LNCAP (cell line): ENCODE results near the gene SMPD1.

Source experiments
- CTCF ChIP-seq: fragments of 450-650 bp; IDR thresholded peaks from 2 replicates; pipeline ENCODE4 v1.5.1; 2017; ENCODE audit warnings: mild to moderate bottlenecking

SMPD1 gene

GRCh38 chr11:6411594-6412031, 21.3 kb downstream of the SMPD1 start:
- TF ChIP-seq CTCF: no peak

GRCh38 chr11:6413791-6414201, 23.5 kb downstream of the SMPD1 start:
- no peak for TF ChIP-seq CTCF

GRCh38 chr11:6414874-6415328, 24.6 kb downstream of the SMPD1 start:
- no peak for TF ChIP-seq CTCF

- TF ChIP-seq CTCF: no peak
Observed at GRCh38 chr11:6415797-6416196, 25.5 kb downstream of the SMPD1 start.

GRCh38 chr11:6417907-6418556, 27.8 kb downstream of the SMPD1 start:
- TF ChIP-seq CTCF: no peak

GRCh38 chr11:6418557-6419008, 28.3 kb downstream of the SMPD1 start:
- TF ChIP-seq CTCF: no peak

- TF ChIP-seq CTCF: no peak
Observed at GRCh38 chr11:6419009-6419631, 28.8 kb downstream of the SMPD1 start, which contains the start of gene APBB1. APBB1 (minus strand) TSS chr11:6419094; CDS start chr11:6411347, 7,747 bp downstream.
